ENCODE data around the gene USP48.
"Not testable (repeated sequence)": the region's sequence is repeated elsewhere in the genome, so short reads cannot be mapped to it uniquely, and the experiment has no call there.

The USP48 gene

GRCh38 chr1:21691739-21692138, 91.2 kb downstream of the USP48 start:
- DNase-seq, result no peak

GRCh38 chr1:21689661-21690372, 93.1 kb downstream of the USP48 start:
- DNase-seq, result no peak

- no peak for DNase-seq
Observed at GRCh38 chr1:21687081-21687529, 95.8 kb downstream of the USP48 start.

- no peak for DNase-seq
Observed at GRCh38 chr1:21685946-21686678, 96.8 kb downstream of the USP48 start.

- DNase-seq, result no peak
Observed at GRCh38 chr1:21681426-21681825, 101.5 kb downstream of the USP48 start.

- DNase-seq, result no peak
Observed at GRCh38 chr1:21680918-21681317, 102.0 kb downstream of the USP48 start.

- DNase-seq, result no peak
Observed at GRCh38 chr1:21680381-21680780, 102.6 kb downstream of the USP48 start.

- DNase-seq, result no peak
Observed at GRCh38 chr1:21677168-21677567, 105.8 kb downstream of the USP48 start.

- no peak for DNase-seq
Observed at GRCh38 chr1:21674957-21675356, 108.0 kb downstream of the USP48 start.

GRCh38 chr1:21673853-21674252, 109.1 kb downstream of the USP48 start:
- DNase-seq, result not testable (repeated sequence)

GRCh38 chr1:21673277-21673780, 109.6 kb downstream of the USP48 start:
- DNase-seq, result no peak

GRCh38 chr1:21672478-21673276, 110.3 kb downstream of the USP48 start:
- no peak for DNase-seq

GRCh38 chr1:21671915-21672314, 111.0 kb downstream of the USP48 start:
- no peak for DNase-seq

GRCh38 chr1:21670956-21671902, 111.7 kb downstream of the USP48 start:
- DNase-seq, result no peak

GRCh38 chr1:21670059-21670881, 112.7 kb downstream of the USP48 start:
- DNase-seq, result no peak

- DNase-seq, result no peak
Observed at GRCh38 chr1:21669258-21670058, 113.5 kb downstream of the USP48 start, which contains the start of gene RAP1GAP. RAP1GAP (minus strand) TSS chr1:21669357; CDS start chr1:21620032, 49,325 bp downstream.

GRCh38 chr1:21668951-21669257, 114.0 kb downstream of the USP48 start:
- DNase-seq, result no peak

GRCh38 chr1:21668232-21668950, 114.6 kb downstream of the USP48 start:
- no peak for DNase-seq

GRCh38 chr1:21667348-21668231, 115.4 kb downstream of the USP48 start:
- no peak for DNase-seq
